ENCODE results near the gene EPG5.

GRCh38 chr18:45926085-45926484 is 41.0 kb downstream of the EPG5 start:
- TF ChIP-seq CTCF (IDR thresholded peaks at IDR 0.05; ENCODE audit: low read length) (no peak), EZH2 (IDR thresholded peaks at IDR 0.05; ENCODE audit: borderline replicate concordance, low read length) (no peak)

All from OCI-LY1 (cell line).